Measurements from ENCODE around the gene NEU3. TPM values are rescaled to one million over a fixed set of nuclear protein-coding genes. Genes with fewer than 3 reads are reported as not detected.
A peak's percentile ranks its signal among the peaks of the same experiment; 100 is the strongest.

Gene NEU3
- total and polyA plus RNA-seq, 9 donors = 4.4 to 13.1 (median 8.8) TPM

DNA sequence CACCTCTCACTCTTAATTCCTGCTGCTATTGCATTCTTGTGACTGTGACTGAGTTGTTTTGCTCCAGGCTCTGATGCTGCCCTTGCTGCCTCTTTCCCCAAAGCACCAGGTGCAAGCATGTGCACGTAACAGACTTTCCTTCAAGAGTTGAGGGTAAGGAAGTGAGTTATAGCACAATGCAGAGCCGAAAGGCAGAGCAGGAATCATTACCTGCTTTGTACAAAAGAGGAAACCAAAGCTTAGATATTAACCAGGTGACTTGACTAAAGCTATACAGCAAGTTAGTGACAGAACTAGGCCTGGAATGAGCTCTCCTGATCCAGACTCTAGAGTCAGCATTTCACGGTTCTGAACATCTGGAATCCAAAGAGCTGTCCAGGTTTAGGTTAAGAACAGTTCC, 33.6 kb downstream of the NEU3 start:
- TF ChIP-seq EP300 (IDR thresholded peaks at IDR 0.05) = no peak
- TF ChIP-seq, protein P1, sequence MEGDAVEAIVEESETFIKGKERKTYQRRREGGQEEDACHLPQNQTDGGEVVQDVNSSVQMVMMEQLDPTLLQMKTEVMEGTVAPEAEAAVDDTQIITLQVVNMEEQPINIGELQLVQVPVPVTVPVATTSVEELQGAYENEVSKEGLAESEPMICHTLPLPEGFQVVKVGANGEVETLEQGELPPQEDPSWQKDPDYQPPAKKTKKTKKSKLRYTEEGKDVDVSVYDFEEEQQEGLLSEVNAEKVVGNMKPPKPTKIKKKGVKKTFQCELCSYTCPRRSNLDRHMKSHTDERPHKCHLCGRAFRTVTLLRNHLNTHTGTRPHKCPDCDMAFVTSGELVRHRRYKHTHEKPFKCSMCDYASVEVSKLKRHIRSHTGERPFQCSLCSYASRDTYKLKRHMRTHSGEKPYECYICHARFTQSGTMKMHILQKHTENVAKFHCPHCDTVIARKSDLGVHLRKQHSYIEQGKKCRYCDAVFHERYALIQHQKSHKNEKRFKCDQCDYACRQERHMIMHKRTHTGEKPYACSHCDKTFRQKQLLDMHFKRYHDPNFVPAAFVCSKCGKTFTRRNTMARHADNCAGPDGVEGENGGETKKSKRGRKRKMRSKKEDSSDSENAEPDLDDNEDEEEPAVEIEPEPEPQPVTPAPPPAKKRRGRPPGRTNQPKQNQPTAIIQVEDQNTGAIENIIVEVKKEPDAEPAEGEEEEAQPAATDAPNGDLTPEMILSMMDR (IDR thresholded peaks at IDR 0.05) = no peak
- no peak for TF ChIP-seq POLR2A (IDR thresholded peaks at IDR 0.05)
- Histone ChIP-seq H3K4me1 (ENCODE audit: insufficient read depth) (no peaks in the 10 kb centered on the region), H3K36me3 (no peaks in the 10 kb centered on the region), H3K27ac (no peak overlapping the region), H3K27me3 (no peaks in the 10 kb centered on the region), H3K9me3 (no peaks in the 10 kb centered on the region), H3K4me3 (no peak overlapping the region)
- WGBS, 3 donors = 79 to 80% (median 80%) methylated on average over 3 of the region's 3 CpGs
- no peak for DNase-seq
- intact Hi-C loops (cut with DNase I) = loop anchor here in 3 of 4 donors (10.0 kb wide), 2 partner anchors 77 to 223 kb away; partner anchors contain the start of genes TPBGL (in 2 of the 3), SPCS2 (in 1 of the 3) and XRRA1 (in 1 of the 3)

DNA sequence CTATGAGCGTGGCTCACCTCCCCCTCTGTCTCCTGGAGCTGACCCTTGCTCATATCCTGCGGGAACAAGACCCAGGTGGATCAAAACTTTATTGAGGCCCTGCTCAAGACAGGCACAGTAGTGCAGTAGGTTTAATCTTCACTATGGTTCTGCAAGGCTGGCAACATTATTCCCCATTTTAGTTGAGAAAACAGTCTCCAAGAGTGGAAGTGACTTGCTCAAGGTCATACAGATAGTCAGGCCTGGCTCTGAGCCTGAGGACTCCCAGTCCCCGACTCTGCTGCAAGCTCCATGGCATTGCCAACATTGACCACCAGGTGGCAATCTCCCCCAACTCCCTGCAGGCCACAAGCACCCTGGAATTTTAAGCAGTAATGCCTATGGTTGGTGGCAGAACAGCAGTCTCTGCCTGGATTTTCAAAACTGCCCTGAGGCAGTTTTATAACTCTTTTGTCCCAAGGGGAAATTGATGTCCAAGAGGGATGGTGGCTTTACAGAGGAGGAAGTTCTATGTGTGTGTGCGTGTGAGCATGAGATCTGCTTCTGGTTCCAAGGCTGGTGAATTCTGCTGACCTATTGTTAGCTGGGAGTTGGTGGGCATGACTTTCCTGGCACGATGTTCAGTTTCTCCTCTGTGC, 34.1 kb downstream of the NEU3 start:
- peak; percentile 36 to 71 (median 56) for DNase-seq
- Histone ChIP-seq H3K27me3 (no peaks in the 10 kb centered on the region), H3K4me3 (no peak overlapping the region), H3K27ac (no peak overlapping the region), H3K4me1 (ENCODE audit: insufficient read depth) (no peaks in the 10 kb centered on the region), H3K9me3 (no peaks in the 10 kb centered on the region), H3K36me3 (no peaks in the 10 kb centered on the region)
- intact Hi-C loops (cut with DNase I) = loop anchor here in 3 of 4 donors (10.0 kb wide), 2 partner anchors 78 to 222 kb away; partner anchors contain the start of genes TPBGL (in 2 of the 3), SPCS2 (in 1 of the 3) and XRRA1 (in 1 of the 3)
- 45 to 51% (median 48%) methylated on average over 5 of the region's 5 CpGs for WGBS, 3 donors
- TF ChIP-seq, protein P1 (IDR thresholded peaks at IDR 0.05) = peak in 2 of 3 donors; percentile 41 to 55
- TF ChIP-seq POLR2A (IDR thresholded peaks at IDR 0.05) (no peak), EP300 (IDR thresholded peaks at IDR 0.05) (no peak)

DNA sequence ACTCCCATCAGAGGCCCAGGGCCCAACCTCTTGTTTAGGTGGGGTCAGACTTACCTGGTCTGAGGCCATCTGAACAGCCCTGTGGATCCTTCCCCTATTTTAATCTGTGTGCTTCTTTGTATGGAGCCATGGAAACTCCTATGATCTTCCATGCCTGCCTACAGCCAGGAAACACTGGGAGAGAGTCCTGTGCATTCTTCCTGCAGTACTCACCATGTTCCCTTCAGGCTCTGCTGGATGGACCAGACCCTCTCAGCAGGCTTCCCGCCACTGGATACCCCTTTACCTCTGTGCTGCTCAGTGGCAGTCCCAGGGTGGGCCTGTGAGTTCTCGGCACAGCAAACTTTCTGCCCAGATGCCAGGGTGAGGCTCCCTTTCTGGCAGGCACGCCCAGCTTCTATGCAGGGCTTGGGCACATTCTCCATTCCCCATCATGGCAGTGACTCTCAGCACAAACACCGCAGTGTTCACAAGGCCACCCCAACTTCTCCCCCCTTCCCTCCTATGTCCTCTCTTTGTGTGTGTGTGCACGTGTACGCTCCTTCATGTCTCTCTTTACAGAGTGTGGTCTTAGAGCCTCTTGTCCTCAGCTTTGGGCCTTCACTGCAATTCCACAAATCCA, 34.8 kb downstream of the NEU3 start:
- intact Hi-C loops (cut with DNase I) = loop anchor here in 3 of 4 donors (10.0 kb wide), 2 partner anchors 79 to 221 kb away; partner anchors contain the start of genes TPBGL (in 2 of the 3), SPCS2 (in 1 of the 3) and XRRA1 (in 1 of the 3)
- DNase-seq = no peak
- H3K9me3 ChIP-seq = no peaks in the 10 kb centered on the region
- no peaks in the 10 kb centered on the region for H3K27me3 ChIP-seq
- no peak overlapping the region for H3K4me3 ChIP-seq
- TF ChIP-seq POLR2A (IDR thresholded peaks at IDR 0.05) (no peak), EP300 (IDR thresholded peaks at IDR 0.05) (no peak)
- TF ChIP-seq, protein P1 (IDR thresholded peaks at IDR 0.05) = no peak
- 95% methylated on average over 6 of the region's 6 CpGs for WGBS, 3 donors
- H3K4me1 ChIP-seq (ENCODE audit: insufficient read depth) = no peaks in the 10 kb centered on the region
- no peak overlapping the region for H3K27ac ChIP-seq
- no peaks in the 10 kb centered on the region for H3K36me3 ChIP-seq

DNA sequence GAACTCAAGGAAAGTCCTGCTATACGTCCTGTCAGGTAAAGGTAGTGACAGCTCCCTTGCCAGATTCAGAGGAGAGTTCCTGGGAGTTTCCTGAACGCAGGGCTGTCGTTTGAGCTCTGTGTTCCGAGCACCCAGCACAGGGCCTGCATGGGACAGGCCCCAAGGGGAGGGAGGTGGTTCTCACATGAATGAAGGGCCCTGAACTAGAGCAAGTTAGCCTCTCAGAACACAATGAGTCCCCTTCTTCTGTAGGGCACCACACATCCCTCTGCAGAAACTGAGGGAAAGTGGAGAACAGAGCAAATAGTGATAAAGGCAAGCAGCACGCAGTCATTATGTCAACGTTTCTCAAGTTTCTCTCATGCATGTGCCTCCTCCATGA, 35.3 kb downstream of the NEU3 start:
- TF ChIP-seq POLR2A (IDR thresholded peaks at IDR 0.05) (no peak), EP300 (IDR thresholded peaks at IDR 0.05) (no peak)
- TF ChIP-seq, protein P1 (IDR thresholded peaks at IDR 0.05) = no peak
- no peak overlapping the region for H3K4me3 ChIP-seq
- no peaks in the 10 kb centered on the region for H3K27me3 ChIP-seq
- intact Hi-C loops (cut with DNase I) = loop anchor here in 3 of 4 donors (10.0 kb wide), 2 partner anchors 79 to 221 kb away; partner anchors contain the start of genes TPBGL (in 2 of the 3), SPCS2 (in 1 of the 3) and XRRA1 (in 1 of the 3)
- no peak for DNase-seq
- 77 to 84% (median 81%) methylated on average over 6 of the region's 6 CpGs for WGBS, 3 donors
- no peaks in the 10 kb centered on the region for H3K9me3 ChIP-seq
- H3K4me1 ChIP-seq (ENCODE audit: insufficient read depth) = no peaks in the 10 kb centered on the region
- no peaks in the 10 kb centered on the region for H3K36me3 ChIP-seq
- H3K27ac ChIP-seq = no peak overlapping the region

All from ovary (tissue), 9 donors.